Kidney (tissue), 14 donors: ENCODE measurements around the gene DHFR2. TPM values are rescaled to one million over a fixed set of nuclear protein-coding genes. Genes with fewer than 3 reads are reported as not detected.
A peak's percentile ranks its signal among the peaks of the same experiment; 100 is the strongest.

ENCODE experiments used
- DNase-seq, 5 donors: peaks; one replicate each; pipeline ENCODE4 v3.0.0-alpha.2; 2013 to 2020
- FAIRE-seq: peaks from 2 replicates; lab custom pipeline; 2012; peaks lifted over from hg19 to GRCh38; lab: Jason Lieb, UNC
- H3K27ac ChIP-seq, 2 donors: one replicate each; pipeline ENCODE4 v1.7.0; 2013; ENCODE audit warnings: low read depth in 2 of 2, low read length in 2 of 2, inconsistent platforms in 1 of 2
- H3K27me3 ChIP-seq: one replicate; pipeline ENCODE4 v1.7.1; 2013; ENCODE audit warnings: low read length, inconsistent platforms; ENCODE audit not compliant: control insufficient read depth, insufficient read depth
- H3K36me3 ChIP-seq, 3 donors: one replicate each; pipeline versions ENCODE4 v1.7.0 to v1.7.1; 2013; ENCODE audit warnings: low read length in 3 of 3, control low read depth in 1 of 3, inconsistent platforms in 1 of 3; ENCODE audit not compliant: insufficient read depth in 3 of 3, control insufficient read depth in 2 of 3
- H3K4me1 ChIP-seq, 3 donors: one replicate each; pipeline versions ENCODE4 v1.7.0 to v1.7.1; 2013; ENCODE audit warnings: low read length in 3 of 3, inconsistent platforms in 1 of 3, low read depth in 1 of 3; ENCODE audit not compliant: control insufficient read depth in 2 of 3, insufficient read depth in 2 of 3
- H3K4me3 ChIP-seq, 3 donors: one replicate each; pipeline versions ENCODE4 v1.7.0 to v1.8.1; 2013; ENCODE audit warnings: low read length in 3 of 3, control low read depth in 1 of 3, inconsistent platforms in 1 of 3
- H3K9ac ChIP-seq, 3 donors: one replicate each; pipeline versions ENCODE4 v1.7.0 to v1.7.1; 2013; ENCODE audit warnings: low read length in 3 of 3, control low read depth in 1 of 3, inconsistent platforms in 1 of 3
- H3K9me3 ChIP-seq, 3 donors: one replicate each; pipeline versions ENCODE4 v1.7.0 to v1.7.1; 2013; ENCODE audit warnings: low read length in 3 of 3, control low read depth in 1 of 3, inconsistent platforms in 1 of 3; ENCODE audit not compliant: control insufficient read depth in 2 of 3, insufficient read depth in 1 of 3
- CTCF ChIP-seq: IDR thresholded peaks from 3 replicates; pipeline ENCODE4 v1.5.1; 2012; ENCODE audit warnings: mild to moderate bottlenecking, moderate library complexity, borderline replicate concordance; ENCODE audit not compliant: insufficient read depth; ENCODE audit errors: extremely low read depth
- intact Hi-C: fragments of 100-400 bp; cut with DNase I; formaldehyde crosslinking; loops from one replicate; pipeline ENCODE4 v1.11.1; 2022
- polyA plus RNA-seq: library from polyadenylated mRNA; stranded (reverse); fragments of 350-450 nt; fragmentation: Illumina TruSeq; extraction: RNeasy Lipid Tissue Mini Kit (QIAGEN cat#74804); gene quantifications from one replicate; pipeline ENCODE4 v1.2.3, GENCODE V29; 2014; ENCODE audit warnings: low read depth, low replicate concordance; ENCODE audit not compliant: insufficient read depth
- total RNA-seq: library from RNA; stranded (reverse); fragmentation: NEBNext Ultra II Directional; extraction: Animal tissue kit (Norgen Biotek cat#: 25700); gene quantifications from one replicate; pipeline ENCODE4 v1.2.1, GENCODE V29; 2021
- donor health status: control.
- donor health status: control.
- donor health status: control.
- donor health status: control.
- donor health status: control.
- donor health status: DM: yes; HTN: yes; CAD: no.
- donor health status: Normal renal cell carcinoma (clear cell type).

The DHFR2 gene
- total and polyA plus RNA-seq, 2 donors from 2014 or later = 4.0 to 9.9 TPM

GRCh38 chr3:94069194-94069813 is 6.6 kb upstream of the DHFR2 start:
- FAIRE-seq = peak; percentile 96
- peaks cover 3 to 6% (median 4%) of the 10 kb centered on the region in 3 donors for H3K36me3 ChIP-seq
- no peaks in the 10 kb centered on the region for H3K27me3 ChIP-seq
- no peak overlapping the region for H3K4me3 ChIP-seq
- H3K9ac ChIP-seq = no peak overlapping the region
- DNase-seq = peak in 1 of 5 donors; percentile 22
- H3K4me1 ChIP-seq = no peaks in the 10 kb centered on the region
- H3K27ac ChIP-seq = no peak overlapping the region
- no peaks in the 10 kb centered on the region for H3K9me3 ChIP-seq
- TF ChIP-seq CTCF = peak; percentile 21
- intact Hi-C loops = no loop called here

- Histone ChIP-seq H3K36me3 (peaks cover 2 to 6% (median 4%) of the 10 kb centered on the region in 3 donors), H3K9me3 (no peaks in the 10 kb centered on the region), H3K4me3 (no peak overlapping the region), H3K9ac (no peak overlapping the region), H3K27ac (no peak overlapping the region), H3K4me1 (peaks cover 0 to 4% (median 2%) of the 10 kb centered on the region in 3 donors), H3K27me3 (no peaks in the 10 kb centered on the region)
- DNase-seq = no peak
- no peak for TF ChIP-seq CTCF
- intact Hi-C loops = no loop called here
- FAIRE-seq = no peak
Measured at GRCh38 chr3:94066506-94067500, 4.1 kb upstream of the DHFR2 start.

- TF ChIP-seq CTCF = no peak
- H3K27me3 ChIP-seq = no peaks in the 10 kb centered on the region
- intact Hi-C loops = no loop called here
- no peak overlapping the region for H3K27ac ChIP-seq
- DNase-seq (no peak), FAIRE-seq (no peak)
- no peak overlapping the region for H3K9ac ChIP-seq
- H3K4me3 ChIP-seq = no peak overlapping the region
- H3K4me1 ChIP-seq = peaks cover 0 to 4% (median 3%) of the 10 kb centered on the region in 3 donors
- peaks cover 0 to 4% (median 0%) of the 10 kb centered on the region in 3 donors for H3K36me3 ChIP-seq
- H3K9me3 ChIP-seq = no peaks in the 10 kb centered on the region
Measured at GRCh38 chr3:94065819-94066480, 3.2 kb upstream of the DHFR2 start.
